GM12878 (cell line): Measurements from ENCODE around the gene DIO1. TPM values are rescaled to one million over a fixed set of nuclear protein-coding genes. Genes with fewer than 3 reads are reported as not detected.

ENCODE experiments used
- ATAC-seq: fragments of 200-7000 bp; cut with Tn5 transposase; 3 replicates; pipeline ENCODE4 v1.9.1; 2020; ENCODE audit warnings: mild to moderate bottlenecking, moderate library complexity
- BruUV-seq: library from RNA; stranded (reverse); fragments of 400-500 nt; replicated peaks from 2 replicates; lab custom pipeline; 2021; lab: Mats Ljungman, UMichigan
- CTCF ChIA-PET: fragments of 300-600 bp; sonication (Branson Sonifier 250); formaldehyde crosslinking; extraction: SDS; loops from one replicate; lab custom pipeline; 2021; ENCODE audit warnings: inconsistent platforms; lab: Yijun Ruan, JAX
- POLR2A ChIA-PET: fragments of 350-600 bp; formaldehyde crosslinking; extraction: SDS; loops from one replicate; lab custom pipeline; 2021; ENCODE audit warnings: inconsistent platforms; lab: Charles Lee
- RAD21 ChIA-PET: fragments of 300-600 bp; sonication (Branson Sonifier 250); formaldehyde crosslinking; loops from one replicate; lab custom pipeline; 2023; ENCODE audit warnings: antibody characterized with exemption; ENCODE audit not compliant: unreplicated experiment; lab: Charles Lee
- SMC1A ChIA-PET: fragments of 300-600 bp; sonication (Branson Sonifier 250); formaldehyde crosslinking; loops from one replicate; lab custom pipeline; 2023; ENCODE audit not compliant: unreplicated experiment, uncharacterized antibody; lab: Charles Lee
- DNase-seq: peaks from one replicate; pipeline ENCODE4 v3.0.0-alpha.2; 2011; ENCODE audit warnings: low read depth, low spot score
- FAIRE-seq: peaks from 3 replicates; lab custom pipeline; 2011; peaks lifted over from hg19 to GRCh38; lab: Jason Lieb, UNC
- H2AFZ ChIP-seq: 2 replicates; pipeline ENCODE4 v1.6.0; 2011; ENCODE audit warnings: low read depth, low read length, control low read depth; ENCODE audit not compliant: control insufficient read depth
- H3K27ac ChIP-seq: 2 replicates; pipeline ENCODE4 v1.5.1; 2011; ENCODE audit warnings: control low read depth; ENCODE audit not compliant: control insufficient read depth, insufficient read depth
- H3K27me3 ChIP-seq, 2 experiments: replicated peaks in 1 of 2; 2 replicates each; pipeline versions ENCODE4 v1.6.0 to v1.6.1; 2011; ENCODE audit warnings: low read length in 1 of 2; ENCODE audit not compliant: control insufficient read depth in 2 of 2, insufficient read depth in 2 of 2
- H3K36me3 ChIP-seq, 2 experiments: 2 replicates each; pipeline ENCODE4 v1.5.1; 2011; ENCODE audit warnings: low read length in 1 of 2; ENCODE audit not compliant: control insufficient read depth in 2 of 2, insufficient read depth in 2 of 2
- H3K4me1 ChIP-seq: 2 replicates; pipeline ENCODE4 v1.6.1; 2011; ENCODE audit warnings: mild to moderate bottlenecking, low read length, moderate library complexity, mixed read lengths; ENCODE audit not compliant: control insufficient read depth, insufficient read depth
- H3K4me2 ChIP-seq: 2 replicates; pipeline ENCODE4 v1.6.0; 2011; ENCODE audit warnings: control low read depth; ENCODE audit not compliant: control insufficient read depth, insufficient read depth
- H3K4me3 ChIP-seq: fragments of 200-600 bp; sonication (generic); 2 replicates; pipeline ENCODE4 v1.5.1; 2016
- H3K79me2 ChIP-seq: 2 replicates; pipeline ENCODE4 v1.6.0; 2011; ENCODE audit warnings: low read length; ENCODE audit not compliant: control insufficient read depth, insufficient read depth
- H3K9ac ChIP-seq: 2 replicates; pipeline ENCODE4 v1.8.0; 2011; ENCODE audit warnings: low read length, control low read depth, mixed read lengths; ENCODE audit not compliant: control insufficient read depth, insufficient read depth
- H3K9me3 ChIP-seq: replicated peaks from 3 replicates; pipeline ENCODE4 v1.5.1; 2011; ENCODE audit warnings: mild to moderate bottlenecking, low read length; ENCODE audit not compliant: control insufficient read depth, insufficient read depth
- H4K20me1 ChIP-seq: 2 replicates; pipeline ENCODE4 v1.6.0; 2011; ENCODE audit not compliant: control insufficient read depth, insufficient read depth
- POU2F2 ChIP-seq: IDR thresholded peaks from 3 replicates; pipeline ENCODE4 v1.6.1; 2011; ENCODE audit warnings: low read depth, mild to moderate bottlenecking, low read length, borderline replicate concordance
- RUNX3 ChIP-seq: IDR thresholded peaks from 2 replicates; pipeline ENCODE4 v1.6.1; 2012; ENCODE audit warnings: low read length, inconsistent platforms
- SMAD1 ChIP-seq: fragments of 450-650 bp; IDR thresholded peaks from 2 replicates; pipeline ENCODE4 v1.6.1; 2018; ENCODE audit warnings: mild to moderate bottlenecking, low read depth; ENCODE audit not compliant: partially characterized antibody
- STAT3 ChIP-seq: IDR thresholded peaks from 2 replicates; pipeline ENCODE4 v1.6.1; 2011; ENCODE audit warnings: low read depth, low read length, improper control_type of control experiment
- SUZ12 ChIP-seq: fragments of 200-600 bp; sonication (generic); IDR thresholded peaks from one replicate; pipeline ENCODE4 v1.6.1; 2018; ENCODE audit warnings: antibody characterized with exemption, mild to moderate bottlenecking; ENCODE audit not compliant: unreplicated experiment
- TAF1 ChIP-seq: IDR thresholded peaks from 2 replicates; pipeline ENCODE4 v1.6.1; 2011; ENCODE audit warnings: mild to moderate bottlenecking, low read depth, low read length, borderline replicate concordance
- WRNIP1 ChIP-seq: IDR thresholded peaks from 2 replicates; pipeline ENCODE4 v1.6.1; 2011; ENCODE audit warnings: low read depth, low read length, improper control_type of control experiment, borderline replicate concordance
- YBX1 ChIP-seq: fragments of 450-650 bp; IDR thresholded peaks from 2 replicates; pipeline ENCODE4 v1.6.1; 2016; ENCODE audit warnings: antibody characterized with exemption
- ZNF622 ChIP-seq: fragments of 450-650 bp; IDR thresholded peaks from 2 replicates; pipeline ENCODE4 v1.6.1; 2017; ENCODE audit warnings: mild to moderate bottlenecking, inconsistent platforms
- WGBS: methylation state at CpG from one replicate; pipeline ENCODE4 v1.1.6; 2016; ENCODE audit warnings: low lambda C conversion rate; ENCODE audit not compliant: insufficient replicate concordance, insufficient coverage; ENCODE audit errors: missing lambda C conversion rate; 5-methylcytosine and 5-hydroxymethylcytosine counted together
- in situ Hi-C: fragments of 300-500 bp; cut with MboI; formaldehyde crosslinking; loops from 9 replicates; pipeline ENCODE4 v1.14.3; 2018; ENCODE audit warnings: mixed read lengths
- intact Hi-C: fragments of 100-400 bp; cut with micrococcal nuclease; formaldehyde crosslinking; loops from one replicate; pipeline ENCODE4 v1.14.2; 2022; ENCODE audit not compliant: unreplicated experiment
- polyA plus RNA-seq, 11 experiments: library from polyadenylated mRNA; depleted of rRNA in 4 of 11; unstranded in 6 of 11; stranded (reverse) in 5 of 11; fragments of >200 nt; fragmentation: Nextera tagmentation in 4 of 11; fragmentation: Illumina TruSeq in 1 of 11; extraction: Ambion mirVana in 4 of 11; extraction: Trizol in 1 of 11; gene quantifications; 1 replicate in 1 of 11; 2 replicates in 10 of 11; pipeline versions ENCODE4 v1.2.1 to v1.2.3, GENCODE V29; 2011 to 2016; ENCODE audit warnings: inconsistent platforms in 2 of 11, missing spikeins in 2 of 11, low read depth in 1 of 11
- total RNA-seq, 4 experiments: library from RNA; depleted of rRNA in 3 of 4; stranded (reverse); fragments of >200 nt in 3 of 4; fragmentation: Illumina TruSeq in 1 of 4; extraction: Trizol in 1 of 4; gene quantifications; 2 replicates each; pipeline versions ENCODE4 v1.2.1 to v1.2.3, GENCODE V29; 2013 to 2021
- TF ChIP-seq, protein P1 (sequence below): fragments of 450-650 bp; formaldehyde crosslinking; IDR thresholded peaks from 2 replicates; pipeline ENCODE4 v1.4.0; 2022; ENCODE audit warnings: mild to moderate bottlenecking, moderate library complexity
- TF ChIP-seq, protein P2 (sequence below): IDR thresholded peaks from 2 replicates; pipeline ENCODE4 v1.6.1; 2011; ENCODE audit warnings: mild to moderate bottlenecking, low read depth, low read length, moderate library complexity; ENCODE audit not compliant: insufficient replicate concordance
- TF ChIP-seq, protein P3 (sequence below): IDR thresholded peaks from 2 replicates; pipeline ENCODE4 v1.6.1; 2011; ENCODE audit warnings: low read depth, low read length, improper control_type of control experiment, borderline replicate concordance
- TF ChIP-seq, protein P4 (sequence below): IDR thresholded peaks from 2 replicates; pipeline ENCODE4 v1.6.1; 2012; ENCODE audit warnings: low read depth, low read length, improper control_type of control experiment

The DIO1 gene
- total and polyA plus RNA-seq, 10 of the 15 experiments (the other 5 are each of a cell fraction or from before 2014, with no cell fraction given): 0.11 to 0.26 (median 0.12) TPM; not detected in 6

DNA sequence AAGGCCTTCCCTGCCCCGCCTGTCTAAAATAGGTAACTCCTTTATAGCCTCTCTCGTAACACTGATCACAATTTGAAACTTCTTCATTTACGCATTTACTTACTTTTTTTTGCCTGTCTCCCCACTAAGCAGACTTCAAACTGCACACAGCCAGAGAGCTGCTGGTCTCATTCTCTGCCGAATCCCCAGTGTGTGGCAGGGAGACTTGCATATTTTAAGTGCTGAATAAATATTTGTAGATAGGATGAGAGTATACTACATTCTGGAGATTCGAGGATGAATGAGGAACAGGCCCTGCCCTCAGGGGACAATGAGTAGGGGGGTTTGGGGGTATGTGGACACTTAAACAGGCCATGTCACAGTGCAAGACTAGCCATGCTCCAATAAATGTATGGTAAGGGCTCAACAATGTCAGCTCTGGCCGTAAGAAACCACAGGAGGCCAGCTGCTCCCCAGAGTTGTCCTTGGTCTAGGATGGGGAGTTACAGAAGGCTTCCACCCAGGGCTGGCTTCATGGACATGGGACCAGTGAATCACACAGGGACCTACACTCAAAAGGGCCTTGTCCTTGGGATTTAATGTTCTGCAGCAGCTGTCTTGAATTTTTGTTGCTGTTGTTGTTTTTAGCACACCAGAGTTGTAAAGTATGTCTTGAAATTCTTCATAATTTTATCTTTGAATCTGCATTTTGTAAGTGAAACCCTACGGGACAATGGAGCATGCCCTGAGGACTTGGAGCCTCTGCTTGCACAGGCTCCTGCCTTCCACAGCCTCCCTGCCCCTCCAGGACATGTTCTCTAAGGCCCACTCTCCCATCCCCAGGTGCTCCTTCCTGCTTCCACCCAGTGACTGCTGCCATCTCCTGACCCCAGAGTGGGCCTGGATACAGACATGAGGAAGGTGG, 8.5 kb downstream of the DIO1 start (continued):
- TF ChIP-seq, protein P1, sequence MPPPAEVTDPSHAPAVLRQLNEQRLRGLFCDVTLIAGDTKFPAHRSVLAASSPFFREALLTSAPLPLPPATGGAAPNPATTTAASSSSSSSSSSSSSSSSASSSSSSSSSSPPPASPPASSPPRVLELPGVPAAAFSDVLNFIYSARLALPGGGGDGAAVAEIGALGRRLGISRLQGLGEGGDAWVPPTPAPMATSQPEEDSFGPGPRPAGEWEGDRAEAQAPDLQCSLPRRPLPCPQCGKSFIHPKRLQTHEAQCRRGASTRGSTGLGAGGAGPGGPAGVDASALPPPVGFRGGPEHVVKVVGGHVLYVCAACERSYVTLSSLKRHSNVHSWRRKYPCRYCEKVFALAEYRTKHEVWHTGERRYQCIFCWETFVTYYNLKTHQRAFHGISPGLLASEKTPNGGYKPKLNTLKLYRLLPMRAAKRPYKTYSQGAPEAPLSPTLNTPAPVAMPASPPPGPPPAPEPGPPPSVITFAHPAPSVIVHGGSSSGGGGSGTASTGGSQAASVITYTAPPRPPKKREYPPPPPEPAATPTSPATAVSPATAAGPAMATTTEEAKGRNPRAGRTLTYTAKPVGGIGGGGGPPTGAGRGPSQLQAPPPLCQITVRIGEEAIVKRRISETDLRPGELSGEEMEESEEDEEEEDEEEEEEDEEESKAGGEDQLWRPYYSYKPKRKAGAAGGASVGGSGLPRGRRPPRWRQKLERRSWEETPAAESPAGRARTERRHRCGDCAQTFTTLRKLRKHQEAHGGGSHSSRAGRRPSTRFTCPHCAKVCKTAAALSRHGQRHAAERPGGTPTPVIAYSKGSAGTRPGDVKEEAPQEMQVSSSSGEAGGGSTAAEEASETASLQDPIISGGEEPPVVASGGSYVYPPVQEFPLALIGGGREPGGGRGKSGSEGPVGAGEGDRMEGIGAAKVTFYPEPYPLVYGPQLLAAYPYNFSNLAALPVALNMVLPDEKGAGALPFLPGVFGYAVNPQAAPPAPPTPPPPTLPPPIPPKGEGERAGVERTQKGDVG (CRISPR knock-in tag): no peak
- TF ChIP-seq TAF1 (no peak), WRNIP1 (no peak), SUZ12 (no peak)
- TF ChIP-seq, protein P2, sequence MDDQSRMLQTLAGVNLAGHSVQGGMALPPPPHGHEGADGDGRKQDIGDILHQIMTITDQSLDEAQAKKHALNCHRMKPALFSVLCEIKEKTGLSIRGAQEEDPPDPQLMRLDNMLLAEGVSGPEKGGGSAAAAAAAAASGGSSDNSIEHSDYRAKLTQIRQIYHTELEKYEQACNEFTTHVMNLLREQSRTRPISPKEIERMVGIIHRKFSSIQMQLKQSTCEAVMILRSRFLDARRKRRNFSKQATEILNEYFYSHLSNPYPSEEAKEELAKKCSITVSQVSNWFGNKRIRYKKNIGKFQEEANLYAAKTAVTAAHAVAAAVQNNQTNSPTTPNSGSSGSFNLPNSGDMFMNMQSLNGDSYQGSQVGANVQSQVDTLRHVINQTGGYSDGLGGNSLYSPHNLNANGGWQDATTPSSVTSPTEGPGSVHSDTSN: no peak

DNA sequence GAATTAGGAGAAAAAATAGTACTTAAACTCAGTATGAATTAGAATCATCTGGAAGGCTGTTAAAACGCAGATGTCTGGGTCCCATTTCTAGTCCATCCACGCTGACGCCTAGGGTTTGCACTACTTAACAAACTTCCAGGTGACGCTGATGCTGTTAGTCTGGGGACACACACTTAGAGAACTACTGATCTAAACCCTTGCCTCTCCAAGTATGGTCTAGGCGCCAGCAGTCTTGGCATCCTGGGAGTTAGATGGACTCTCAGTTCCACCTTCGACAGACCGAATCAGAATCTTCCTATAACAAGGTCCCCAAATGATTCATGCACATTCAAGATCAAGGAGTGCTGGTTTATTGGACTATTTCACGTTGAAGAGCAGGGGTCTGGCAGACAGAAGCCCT, 11.5 kb downstream of the DIO1 start:
- ChIA-PET RAD21 (no interaction called here), POLR2A (no interaction called here)
- Histone ChIP-seq H2AFZ (no peak overlapping the region), H3K4me2 (no peak overlapping the region), H3K9ac (no peak overlapping the region), H3K36me3 (no peaks in the 10 kb centered on the region), H3K27ac (no peak overlapping the region), H3K79me2 (no peaks in the 10 kb centered on the region), H3K27me3 (no peaks in the 10 kb centered on the region), H4K20me1 (no peaks in the 10 kb centered on the region), H3K4me3 (no peak overlapping the region)
- 92% methylated on average over 8 of the region's 8 CpGs for whole genome bisulfite sequencing
- ATAC-seq (no peak), DNase-seq (no peak), FAIRE-seq (no peak)
- BruUV-seq: no TSS peak
- no peak for TF ChIP-seq YBX1
- TF ChIP-seq, protein P3, sequence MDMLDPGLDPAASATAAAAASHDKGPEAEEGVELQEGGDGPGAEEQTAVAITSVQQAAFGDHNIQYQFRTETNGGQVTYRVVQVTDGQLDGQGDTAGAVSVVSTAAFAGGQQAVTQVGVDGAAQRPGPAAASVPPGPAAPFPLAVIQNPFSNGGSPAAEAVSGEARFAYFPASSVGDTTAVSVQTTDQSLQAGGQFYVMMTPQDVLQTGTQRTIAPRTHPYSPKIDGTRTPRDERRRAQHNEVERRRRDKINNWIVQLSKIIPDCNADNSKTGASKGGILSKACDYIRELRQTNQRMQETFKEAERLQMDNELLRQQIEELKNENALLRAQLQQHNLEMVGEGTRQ: no peak
- TF ChIP-seq RUNX3: no peak
- no peak for TF ChIP-seq ZNF622
- TF ChIP-seq POU2F2: no peak
- TF ChIP-seq, protein P4, sequence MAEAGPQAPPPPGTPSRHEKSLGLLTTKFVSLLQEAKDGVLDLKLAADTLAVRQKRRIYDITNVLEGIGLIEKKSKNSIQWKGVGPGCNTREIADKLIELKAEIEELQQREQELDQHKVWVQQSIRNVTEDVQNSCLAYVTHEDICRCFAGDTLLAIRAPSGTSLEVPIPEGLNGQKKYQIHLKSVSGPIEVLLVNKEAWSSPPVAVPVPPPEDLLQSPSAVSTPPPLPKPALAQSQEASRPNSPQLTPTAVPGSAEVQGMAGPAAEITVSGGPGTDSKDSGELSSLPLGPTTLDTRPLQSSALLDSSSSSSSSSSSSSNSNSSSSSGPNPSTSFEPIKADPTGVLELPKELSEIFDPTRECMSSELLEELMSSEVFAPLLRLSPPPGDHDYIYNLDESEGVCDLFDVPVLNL: no peak
- TF ChIP-seq STAT3: no peak
- no peak for TF ChIP-seq SMAD1
- TF ChIP-seq, all 136 proteins: peak for 0
- CTCF ChIA-PET: no interaction called here
- Histone ChIP-seq H3K9me3 (no peaks in the 10 kb centered on the region), H3K4me1 (no peaks in the 10 kb centered on the region)
- in situ Hi-C loops (no loop called here), intact Hi-C loops (no loop called here)
- SMC1A ChIA-PET: no interaction called here
